ENCODE measurements around the gene PTPRD.

PTPRD gene

DNA sequence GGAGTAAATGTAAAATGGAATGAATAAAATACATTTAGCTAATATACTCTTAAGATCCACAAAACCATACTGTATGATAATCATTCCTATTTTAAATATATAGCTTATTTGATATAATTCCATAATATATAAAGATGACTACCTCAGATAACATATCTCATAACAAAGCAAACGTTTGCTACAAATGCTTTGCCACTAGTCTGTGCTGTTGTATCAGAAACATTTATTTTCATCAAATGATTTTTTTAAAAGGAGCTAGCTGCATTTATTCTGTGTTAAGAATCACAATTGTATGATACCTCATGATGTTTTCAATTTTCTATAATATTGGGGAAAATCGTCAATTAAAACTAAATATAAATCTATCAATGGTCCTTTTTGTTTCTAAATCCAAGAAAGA is 567.2 kb downstream of the PTPRD start:
- DNase-seq, result peak; percentile 21 to 82

GRCh38 chr9:10041726-10042229 is 571.0 kb downstream of the PTPRD start:
- DNase-seq, result peak in 1 of 2 experiments; percentile 44

DNA sequence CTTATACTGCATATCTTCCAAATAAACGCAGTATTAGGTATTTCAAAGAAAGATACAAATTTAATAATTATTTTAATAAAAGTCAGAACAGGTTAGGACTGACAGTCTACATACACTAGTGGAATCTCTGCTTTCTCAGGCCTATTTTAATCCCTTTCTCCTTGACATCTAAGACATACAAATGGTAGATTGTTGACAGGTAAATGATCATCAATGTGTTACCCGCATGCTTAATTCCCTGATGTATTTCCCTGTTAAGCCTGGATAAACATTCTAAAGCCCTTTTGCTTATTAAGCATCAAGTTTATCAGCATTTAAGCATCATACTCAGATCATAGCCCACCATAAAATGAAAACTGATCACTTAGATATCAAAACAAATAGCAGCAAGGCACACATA is 576.7 kb downstream of the PTPRD start:
- no peak for DNase-seq

DNA sequence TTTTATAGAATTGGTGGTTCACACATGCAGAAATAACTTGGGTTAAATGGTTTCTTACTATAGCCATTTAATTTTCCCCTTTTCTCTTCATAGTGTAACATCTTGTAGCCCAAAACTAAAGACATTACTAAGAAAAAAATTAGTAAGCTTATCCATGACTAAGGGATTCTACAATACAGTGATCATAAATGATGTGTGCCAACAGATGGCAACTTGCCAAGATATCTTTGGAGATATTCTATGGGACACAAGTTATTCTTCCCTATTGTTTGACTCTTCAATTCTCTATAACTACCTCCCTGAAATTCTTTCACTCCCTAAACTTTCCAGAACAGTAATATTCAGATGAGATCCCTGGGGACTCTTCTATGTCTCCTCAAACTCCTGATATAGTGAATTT is 580.6 kb downstream of the PTPRD start:
- peak; percentile 24 to 49 for DNase-seq

- no peak for DNase-seq
Measured at GRCh38 chr9:10026443-10026984, 586.3 kb downstream of the PTPRD start.

GRCh38 chr9:10015755-10016154 is 597.0 kb downstream of the PTPRD start:
- DNase-seq, result no peak

- DNase-seq, result no peak
Measured at GRCh38 chr9:10014889-10015288, 597.9 kb downstream of the PTPRD start.

DNA sequence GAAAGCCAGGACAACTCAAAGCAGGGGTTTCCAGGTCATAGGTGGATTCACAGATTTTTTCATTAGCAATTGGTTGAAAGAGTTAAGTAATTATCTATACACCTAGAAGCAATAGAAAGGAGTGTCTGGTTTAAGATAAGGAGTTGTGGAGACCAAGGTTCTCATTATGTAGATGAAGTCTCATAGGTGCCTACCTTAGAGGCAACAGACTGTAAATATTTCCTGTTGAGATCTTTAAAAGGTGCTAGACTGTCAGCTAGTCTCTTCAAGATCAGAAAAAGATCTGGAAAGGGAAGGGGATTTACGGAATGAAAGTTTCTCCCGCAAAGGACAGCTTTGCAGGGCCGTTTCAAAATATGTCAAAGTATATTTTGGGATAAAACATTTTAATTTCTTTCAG is 603.4 kb downstream of the PTPRD start:
- DNase-seq, result no peak

- peak; percentile 56 to 76 for DNase-seq
Measured at GRCh38 chr9:10008101-10008799, 604.6 kb downstream of the PTPRD start.

DNA sequence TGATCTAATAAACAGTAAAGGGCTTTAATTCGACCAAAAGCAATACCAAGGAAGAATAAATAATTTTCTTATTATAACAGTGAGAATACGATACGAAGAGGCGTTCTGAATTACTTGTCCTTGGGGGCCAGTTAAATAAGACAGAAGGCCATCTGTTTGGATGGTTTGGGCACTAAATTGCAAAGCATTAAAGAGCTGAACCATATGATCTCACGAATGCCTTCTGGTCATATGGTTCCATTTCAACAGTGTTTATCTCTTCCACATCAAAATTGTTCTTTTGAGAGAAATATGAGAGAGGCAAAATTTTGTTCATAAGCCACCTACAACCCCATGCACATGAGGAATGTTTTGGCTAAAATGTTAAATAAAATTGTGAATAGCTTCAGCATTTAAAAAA is 605.4 kb downstream of the PTPRD start:
- DNase-seq, result peak; percentile 54 to 87

GRCh38 chr9:10005206-10005605 is 607.6 kb downstream of the PTPRD start:
- DNase-seq, result peak; percentile 32 to 71

DNA sequence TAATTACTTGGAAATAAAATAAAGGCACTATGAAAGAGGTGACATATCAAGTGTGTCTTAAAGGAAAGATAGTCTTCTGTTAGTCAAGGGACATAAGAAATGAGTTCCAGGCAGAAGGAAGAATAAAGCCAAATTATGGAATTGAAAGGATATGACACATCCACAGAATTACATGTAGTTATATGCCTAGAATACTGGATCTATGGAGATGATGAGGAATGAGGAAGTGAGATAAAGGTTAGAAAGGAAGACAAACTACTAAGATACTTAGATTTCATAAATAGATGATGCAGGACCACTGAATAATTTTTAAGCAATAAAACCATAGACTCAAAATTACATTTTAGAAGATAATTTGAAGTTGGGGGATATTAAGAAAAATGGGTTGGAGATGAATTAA is 609.8 kb downstream of the PTPRD start:
- no peak for DNase-seq

DNA sequence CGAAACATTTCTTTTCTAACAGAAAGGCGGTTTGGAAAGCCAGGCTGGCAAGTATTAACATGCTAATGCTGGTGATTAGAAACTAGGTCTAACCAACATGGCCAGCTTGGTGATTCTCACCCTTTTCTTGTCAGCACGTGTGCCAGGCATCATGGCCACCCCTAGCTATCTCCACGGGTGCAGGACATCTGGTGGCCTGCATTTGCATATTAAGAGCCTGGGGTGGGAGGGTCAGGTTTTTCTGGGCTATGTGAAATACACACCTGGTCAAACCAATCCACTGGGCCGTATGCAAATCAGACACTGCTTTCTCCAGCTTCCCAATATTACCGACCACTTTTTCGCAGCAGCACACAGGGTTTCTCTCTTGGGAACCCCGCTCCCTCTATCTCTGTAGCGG is 612.1 kb downstream of the PTPRD start:
- DNase-seq, result no peak

GRCh38 chr9:9998491-9999287 is 614.1 kb downstream of the PTPRD start:
- peak; percentile 24 to 61 for DNase-seq

GRCh38 chr9:9997585-9997984 is 615.2 kb downstream of the PTPRD start:
- no peak for DNase-seq

DNA sequence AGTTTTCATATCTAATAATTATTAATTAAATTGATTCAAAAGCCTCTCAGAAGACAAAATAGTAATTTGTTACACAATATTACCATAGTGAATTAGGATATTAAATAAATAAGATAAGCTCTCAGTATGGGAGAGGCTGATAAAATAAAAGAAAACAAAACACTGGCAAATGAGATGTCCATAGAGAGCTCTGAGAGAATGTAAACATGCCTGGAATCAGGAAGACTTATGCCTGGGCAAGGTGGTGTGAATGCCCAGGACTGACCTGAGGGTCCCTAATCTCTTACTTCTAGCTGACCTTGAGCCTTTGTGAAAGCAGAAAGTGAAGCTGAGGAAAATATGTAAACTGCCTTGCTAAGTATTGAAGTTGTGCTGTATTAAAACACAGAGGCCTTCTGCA is 616.5 kb downstream of the PTPRD start:
- no peak for DNase-seq

DNA sequence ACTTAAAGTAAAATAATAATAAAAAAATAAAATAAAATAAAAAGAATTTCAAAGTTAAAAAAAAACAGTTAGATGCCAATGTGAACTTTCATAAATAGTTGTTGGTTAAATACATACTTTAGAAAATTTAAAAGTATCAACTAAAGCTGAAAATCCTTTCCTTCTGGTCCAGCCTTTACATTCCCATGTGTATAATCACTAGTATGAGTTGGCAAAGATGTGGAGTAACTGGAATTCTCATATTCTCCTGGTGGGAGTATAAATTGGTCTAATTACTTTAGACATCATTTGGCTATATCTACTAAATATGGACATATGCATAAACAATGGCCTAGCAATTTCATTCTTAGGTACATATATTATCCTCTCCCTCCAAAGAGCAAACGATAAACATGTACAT is 619.9 kb downstream of the PTPRD start:
- DNase-seq, result no peak

- no peak for DNase-seq
Measured at GRCh38 chr9:9973062-9973461, 639.7 kb downstream of the PTPRD start.

- DNase-seq, result no peak
Measured at GRCh38 chr9:9970514-9970913, 642.3 kb downstream of the PTPRD start.

- no peak for DNase-seq
Measured at GRCh38 chr9:9963841-9964240, 649.0 kb downstream of the PTPRD start.

DNA sequence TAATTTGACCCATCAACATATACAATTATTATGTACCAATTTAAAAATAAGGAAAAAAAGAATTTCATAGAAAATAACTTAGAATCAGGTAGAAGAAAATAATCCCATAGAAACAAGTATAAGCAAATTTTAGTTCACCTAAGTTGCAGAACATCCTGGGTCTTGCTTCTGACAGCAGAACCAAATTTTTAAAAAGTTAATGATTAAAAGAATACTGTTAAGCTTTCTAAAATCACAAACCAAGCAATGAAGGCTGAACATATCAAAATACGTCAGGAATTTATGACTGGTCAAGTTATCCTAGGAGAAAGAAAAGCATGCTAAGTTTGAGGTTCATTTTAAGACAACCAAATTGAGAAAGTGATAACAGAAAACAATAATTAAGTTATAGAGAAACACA is 650.9 kb downstream of the PTPRD start:
- no peak for DNase-seq

GRCh38 chr9:9961487-9961886 is 651.3 kb downstream of the PTPRD start:
- no peak for DNase-seq

- DNase-seq, result no peak
Measured at GRCh38 chr9:9951556-9952160, 661.1 kb downstream of the PTPRD start.

DNA sequence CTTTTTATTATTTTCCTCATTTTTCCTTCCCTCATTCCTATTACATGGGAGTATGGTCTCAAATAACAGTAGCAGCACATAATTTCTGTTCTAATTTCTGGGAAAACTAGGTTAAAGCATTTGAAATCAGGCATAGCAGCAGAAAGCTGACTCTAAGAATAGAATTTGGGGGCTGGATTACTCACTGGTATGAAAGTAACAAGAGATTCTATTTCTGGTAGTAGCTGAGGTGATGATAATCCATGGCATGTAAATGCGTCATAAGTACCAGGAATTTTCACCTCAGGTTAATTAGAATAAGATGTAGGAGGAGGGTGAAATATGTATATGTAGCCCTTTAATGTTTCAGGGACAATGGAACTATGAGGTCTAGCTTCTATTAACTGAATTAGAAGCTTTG is 662.0 kb downstream of the PTPRD start:
- no peak for DNase-seq
